IMR-90 (cell line): ENCODE results near the gene LAMA2. TPM values are rescaled to one million over a fixed set of nuclear protein-coding genes. Genes with fewer than 3 reads are reported as not detected.

ENCODE experiments used
- ATAC-seq: fragments of 200-7000 bp; cut with Tn5 transposase; 2 replicates; pipeline ENCODE4 v1.9.1; 2020; ENCODE audit warnings: low read depth, mild to moderate bottlenecking, moderate library complexity
- BruUV-seq: library from RNA; stranded (reverse); fragments of 400-500 nt; replicated peaks from 2 replicates; lab custom pipeline; 2021; lab: Mats Ljungman, UMichigan
- CTCF ChIA-PET: fragments of 300-600 bp; formaldehyde crosslinking; extraction: SDS; loops from one replicate; lab custom pipeline; 2021; ENCODE audit warnings: antibody characterized with exemption; lab: Yijun Ruan, JAX
- POLR2A ChIA-PET: fragments of 300-600 bp; sonication (Branson Sonifier 250); formaldehyde crosslinking; loops from one replicate; lab custom pipeline; 2022; ENCODE audit warnings: antibody characterized with exemption; ENCODE audit not compliant: unreplicated experiment; lab: Charles Lee
- DNase-seq: peaks from one replicate; pipeline ENCODE4 v3.0.0; 2013
- H2AFZ ChIP-seq: replicated peaks from 2 replicates; pipeline ENCODE3; 2013; ENCODE audit warnings: low read length, mild to moderate bottlenecking; ENCODE audit not compliant: poor library complexity
- H2AK5ac ChIP-seq: 2 replicates; pipeline ENCODE4 v1.6.1; 2013; ENCODE audit warnings: low read depth, low read length, inconsistent platforms
- H2AK9ac ChIP-seq: replicated peaks from 2 replicates; pipeline ENCODE3; 2013; ENCODE audit warnings: mild to moderate bottlenecking, low read depth, low read length, moderate library complexity; ENCODE audit not compliant: poor library complexity
- H2BK120ac ChIP-seq: 2 replicates; pipeline ENCODE4 v1.6.1; 2013; ENCODE audit warnings: low read depth, low read length, inconsistent platforms
- H2BK15ac ChIP-seq: 3 replicates; pipeline ENCODE4 v1.6.1; 2013; ENCODE audit warnings: low read depth, low read length, inconsistent platforms
- H2BK20ac ChIP-seq: 2 replicates; pipeline ENCODE4 v1.6.1; 2013; ENCODE audit warnings: low read depth, mild to moderate bottlenecking, inconsistent platforms, low read length, moderate library complexity
- H2BK5ac ChIP-seq: 2 replicates; pipeline ENCODE4 v1.6.1; 2013; ENCODE audit warnings: mild to moderate bottlenecking, low read depth, low read length, inconsistent platforms; ENCODE audit not compliant: poor library complexity, severe bottlenecking
- H3K14ac ChIP-seq: replicated peaks from 2 replicates; pipeline ENCODE4 v1.6.1; 2013; ENCODE audit warnings: low read depth, low read length, inconsistent platforms
- H3K18ac ChIP-seq: 2 replicates; pipeline ENCODE4 v1.6.1; 2013; ENCODE audit warnings: low read depth, low read length, control low read depth
- H3K23ac ChIP-seq: 2 replicates; pipeline ENCODE4 v1.6.1; 2013; ENCODE audit warnings: low read depth, low read length, inconsistent platforms
- H3K27ac ChIP-seq: 2 replicates; pipeline ENCODE4 v1.5.1; 2013; ENCODE audit warnings: mild to moderate bottlenecking, control low read depth, low read length; ENCODE audit not compliant: insufficient read depth
- H3K27me3 ChIP-seq: 2 replicates; pipeline ENCODE4 v1.6.1; 2013; ENCODE audit warnings: low read length; ENCODE audit not compliant: control insufficient read depth, insufficient read depth
- H3K36me3 ChIP-seq: 2 replicates; pipeline ENCODE4 v1.6.1; 2013; ENCODE audit warnings: low read length, mixed read lengths; ENCODE audit not compliant: control insufficient read depth, insufficient read depth
- H3K4ac ChIP-seq: 2 replicates; pipeline ENCODE4 v1.6.1; 2013; ENCODE audit warnings: low read depth, low read length, inconsistent platforms
- H3K4me1 ChIP-seq: 2 replicates; pipeline ENCODE4 v1.6.1; 2013; ENCODE audit warnings: low read length, mixed read lengths; ENCODE audit not compliant: control insufficient read depth, insufficient read depth
- H3K4me2 ChIP-seq: 2 replicates; pipeline ENCODE4 v1.6.1; 2013; ENCODE audit warnings: low read depth, mild to moderate bottlenecking, control low read depth, low read length, moderate library complexity
- H3K4me3 ChIP-seq: 2 replicates; pipeline ENCODE4 v1.5.1; 2013; ENCODE audit warnings: low read depth, mild to moderate bottlenecking, control low read depth, low read length, moderate library complexity; ENCODE audit not compliant: insufficient read depth
- H3K56ac ChIP-seq: 2 replicates; pipeline ENCODE4 v1.6.1; 2013; ENCODE audit warnings: low read length, inconsistent platforms; ENCODE audit not compliant: insufficient read depth; ENCODE audit errors: extremely low read depth
- H3K79me1 ChIP-seq, 2 experiments: 2 replicates each; pipeline ENCODE4 v1.6.1; 2013; ENCODE audit warnings: low read length in 2 of 2, inconsistent platforms in 1 of 2, low read depth in 1 of 2
- H3K9ac ChIP-seq: 2 replicates; pipeline ENCODE4 v1.6.1; 2013; ENCODE audit warnings: low read depth, low read length, control low read depth
- H3K9me1 ChIP-seq: 2 replicates; pipeline ENCODE4 v1.6.1; 2013; ENCODE audit warnings: low read length, inconsistent platforms; ENCODE audit not compliant: insufficient read depth
- H3K9me3 ChIP-seq: 2 replicates; pipeline ENCODE4 v1.6.1; 2013; ENCODE audit warnings: low read length; ENCODE audit not compliant: control insufficient read depth, insufficient read depth
- H4K20me1 ChIP-seq: 2 replicates; pipeline ENCODE4 v1.6.1; 2013; ENCODE audit warnings: low read length, inconsistent platforms; ENCODE audit not compliant: insufficient read depth
- H4K5ac ChIP-seq: 2 replicates; pipeline ENCODE4 v1.6.1; 2013; ENCODE audit warnings: mild to moderate bottlenecking, low read depth, low read length, control low read depth
- H4K8ac ChIP-seq, 2 experiments: 2 replicates each; pipeline ENCODE4 v1.6.1; 2013; ENCODE audit warnings: low read depth in 2 of 2, low read length in 2 of 2, control low read depth in 1 of 2, inconsistent platforms in 1 of 2
- H4K91ac ChIP-seq: 2 replicates; pipeline ENCODE4 v1.6.1; 2013; ENCODE audit warnings: low read depth, low read length, inconsistent platforms; ENCODE audit not compliant: insufficient read depth
- BHLHE40 ChIP-seq: fragments of 150-350 bp; IDR thresholded peaks from 2 replicates; pipeline ENCODE4 v1.6.1; 2016; ENCODE audit warnings: mild to moderate bottlenecking, low read depth, low read length
- CHD1 ChIP-seq: IDR thresholded peaks from 2 replicates; pipeline ENCODE4 v1.6.1; 2012; ENCODE audit warnings: low read depth, low read length, improper control_type of control experiment
- FOS ChIP-seq: fragments of 150-350 bp; IDR thresholded peaks from 2 replicates; pipeline ENCODE4 v1.6.1; 2016; ENCODE audit warnings: low read depth, low read length
- MAFK ChIP-seq: IDR thresholded peaks from 2 replicates; pipeline ENCODE4 v1.6.1; 2012; ENCODE audit warnings: low read depth, low read length, improper control_type of control experiment
- MAZ ChIP-seq: IDR thresholded peaks from 2 replicates; pipeline ENCODE4 v1.6.1; 2012; ENCODE audit warnings: low read depth, mild to moderate bottlenecking, low read length, improper control_type of control experiment, moderate library complexity, borderline replicate concordance
- NFE2L2 ChIP-seq: fragments of 150-350 bp; IDR thresholded peaks from 2 replicates; pipeline ENCODE4 v1.6.1; 2016; ENCODE audit warnings: low read depth, mild to moderate bottlenecking, low read length
- RCOR1 ChIP-seq: IDR thresholded peaks from 2 replicates; pipeline ENCODE4 v1.6.1; 2012; ENCODE audit warnings: mild to moderate bottlenecking, low read length, improper control_type of control experiment; ENCODE audit not compliant: insufficient replicate concordance
- WGBS, 2 experiments: methylation state at CpG; one replicate each; pipeline versions ENCODE4 v1.1.5 to v1.1.7; 2013; ENCODE audit warnings: missing lambda C conversion rate in 2 of 2; ENCODE audit not compliant: insufficient read length in 1 of 2; ENCODE audit errors: extremely low coverage in 2 of 2; 5-methylcytosine and 5-hydroxymethylcytosine counted together
- dilution Hi-C: fragments of 300-500 bp; cut with HindIII; formaldehyde crosslinking; loops from one replicate; pipeline ENCODE4 v1.14.3; 2018; ENCODE audit warnings: low sequenced_read_pairs; ENCODE audit not compliant: unreplicated experiment
- in situ Hi-C: fragments of 300-500 bp; cut with MboI; formaldehyde crosslinking; loops from 3 replicates; pipeline ENCODE4 v1.14.3; 2019; ENCODE audit warnings: low sequenced_read_pairs, inconsistent platforms, mixed read lengths
- intact Hi-C: fragments of 100-400 bp; cut with micrococcal nuclease; formaldehyde crosslinking; loops from 2 replicates; pipeline ENCODE4 v1.10.0; 2022
- polyA plus RNA-seq, 3 experiments: library from polyadenylated mRNA; depleted of rRNA; stranded (reverse); fragments of >200 nt; gene quantifications; 2 replicates each; pipeline ENCODE4 v1.2.3, GENCODE V29; 2012; ENCODE audit warnings: low replicate concordance in 1 of 3
- total RNA-seq: library from RNA; depleted of rRNA; stranded (reverse); fragments of >200 nt; gene quantifications from 2 replicates; pipeline ENCODE4 v1.2.3, GENCODE V29; 2012

LAMA2 gene
- total and polyA plus RNA-seq, 2 of the 4 experiments (the other 2 are of a cell fraction): 9.9 to 13.3 TPM

DNA sequence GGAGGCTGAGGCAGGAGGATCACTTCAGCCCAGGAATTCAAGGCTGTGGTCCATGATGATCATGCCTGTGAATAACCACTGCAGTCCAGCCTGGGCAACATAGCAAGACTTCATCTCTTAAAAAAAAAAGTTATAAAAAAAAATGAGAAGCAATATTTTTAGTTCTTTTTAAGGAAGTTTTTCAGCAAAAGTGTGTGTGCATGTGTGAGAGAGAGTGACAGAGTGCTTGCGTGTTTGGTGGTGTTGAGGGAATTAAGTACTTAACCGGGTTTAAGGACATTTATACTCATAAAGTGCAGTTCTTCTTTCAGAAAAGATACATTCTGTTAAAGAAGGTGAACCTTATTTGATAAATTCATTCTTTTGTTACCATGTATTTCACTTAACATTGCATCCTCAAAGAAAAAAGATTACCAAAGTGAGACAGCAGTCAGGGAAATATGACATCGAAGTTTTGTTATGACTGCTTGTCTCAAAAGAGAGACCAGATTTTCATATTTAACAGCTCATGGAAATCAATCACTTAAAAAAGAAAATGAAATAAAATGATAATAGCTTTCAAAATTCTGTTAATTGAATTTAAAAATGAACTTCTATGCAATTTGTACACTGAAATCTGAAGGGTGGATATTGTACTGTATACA lies 572.3 kb downstream of the LAMA2 start:
- Histone ChIP-seq H2BK5ac (no peak overlapping the region), H2AK9ac (no peak overlapping the region), H3K4me3 (no peak overlapping the region), H3K23ac (no peak overlapping the region), H3K9me1 (no peaks in the 10 kb centered on the region), H2BK15ac (no peak overlapping the region), H3K56ac (no peak overlapping the region), H4K91ac (no peak overlapping the region), H4K8ac (no peak overlapping the region), H3K4me2 (no peak overlapping the region), H3K9me3 (no peaks in the 10 kb centered on the region), H3K18ac (no peak overlapping the region), H4K20me1 (no peaks in the 10 kb centered on the region), H3K27me3 (no peaks in the 10 kb centered on the region), H3K27ac (no peak overlapping the region), H2AK5ac (no peak overlapping the region), H2AFZ (no peak overlapping the region), H3K4me1 (no peaks in the 10 kb centered on the region), H3K36me3 (no peaks in the 10 kb centered on the region), H3K14ac (no peak overlapping the region), H3K9ac (no peak overlapping the region), H3K4ac (no peak overlapping the region), H2BK120ac (no peak overlapping the region), H4K5ac (no peak overlapping the region), H2BK20ac (no peak overlapping the region), H3K79me1 (no peaks in the 10 kb centered on the region)
- TF ChIP-seq MAFK (no peak), BHLHE40 (no peak), RCOR1 (no peak), MAZ (no peak), FOS (no peak), CHD1 (no peak), NFE2L2 (no peak)
- no peak for DNase-seq
- 100% methylated on average over 1 of the region's 3 CpGs; no CpG with 5 or more reads in 1 of the 2 experiments for WGBS, 2 experiments
- no peak for ATAC-seq
- dilution Hi-C loops: no loop called here
- no TSS peak for BruUV-seq
- ChIA-PET CTCF (no interaction called here), POLR2A (no interaction called here)
- intact Hi-C loops: no loop called here
- in situ Hi-C loops: no loop called here
